Measurements from ENCODE around the gene RAB30.

The RAB30 gene

GRCh38 chr11:83070044-83070701 is 1.5 kb downstream of the RAB30 start:
- DNase-seq = no peak

GRCh38 chr11:83069441-83070043 is 2.2 kb downstream of the RAB30 start:
- DNase-seq = no peak

GRCh38 chr11:83068568-83068967 is 3.1 kb downstream of the RAB30 start:
- no peak for DNase-seq

- DNase-seq = no peak
These were observed 7.7 kb downstream of the RAB30 start for GRCh38 chr11:83064011-83064410.

GRCh38 chr11:83063073-83063754 is 8.5 kb downstream of the RAB30 start:
- DNase-seq = no peak

GRCh38 chr11:83061883-83062282 is 9.8 kb downstream of the RAB30 start:
- no peak for DNase-seq

GRCh38 chr11:83060965-83061364 is 10.7 kb downstream of the RAB30 start:
- DNase-seq = no peak

GRCh38 chr11:83057721-83058120 is 14.0 kb downstream of the RAB30 start:
- no peak for DNase-seq

- no peak for DNase-seq
These were observed 15.1 kb downstream of the RAB30 start for GRCh38 chr11:83056611-83057010.

GRCh38 chr11:83056204-83056603 is 15.5 kb downstream of the RAB30 start:
- DNase-seq = no peak

- no peak for DNase-seq
These were observed 16.8 kb downstream of the RAB30 start for GRCh38 chr11:83054904-83055380.

- DNase-seq = no peak
These were observed 17.7 kb downstream of the RAB30 start for GRCh38 chr11:83054001-83054400.

GRCh38 chr11:83051760-83052671 is 19.7 kb downstream of the RAB30 start:
- DNase-seq = no peak

GRCh38 chr11:83047515-83048225 is 24.0 kb downstream of the RAB30 start:
- DNase-seq = no peak

- DNase-seq = no peak
These were observed 25.0 kb downstream of the RAB30 start for GRCh38 chr11:83046621-83047172.

- DNase-seq = no peak
These were observed 26.6 kb downstream of the RAB30 start for GRCh38 chr11:83044958-83045712.

GRCh38 chr11:83042964-83043711 is 28.6 kb downstream of the RAB30 start:
- no peak for DNase-seq

- no peak for DNase-seq
These were observed 30.6 kb downstream of the RAB30 start for GRCh38 chr11:83041126-83041525.

GRCh38 chr11:83039566-83039965 is 32.1 kb downstream of the RAB30 start:
- DNase-seq = no peak

- DNase-seq = no peak
These were observed 33.8 kb downstream of the RAB30 start for GRCh38 chr11:83037877-83038276.

- no peak for DNase-seq
These were observed 35.0 kb downstream of the RAB30 start for GRCh38 chr11:83036701-83037100.

Measured in activated CD4-positive, CD25-positive, alpha-beta regulatory T cell (primary cell).